Spinal cord (tissue), 10 donors: Measurements from ENCODE around the gene DCLK1. TPM values are rescaled to one million over a fixed set of nuclear protein-coding genes. Genes with fewer than 3 reads are reported as not detected.
A peak's percentile ranks its signal among the peaks of the same experiment; 100 is the strongest.
"Not testable (repeated sequence)": the region's sequence is repeated elsewhere in the genome, so short reads cannot be mapped to it uniquely, and the experiment has no call there.

Experiments used
- DNase-seq, 6 donors: peaks; one replicate each; pipeline versions ENCODE4 v3.0.0 to v3.0.0-alpha.2; 2013 to 2015; ENCODE audit warnings: low spot score in 6 of 6, low read depth in 4 of 6
- H3K27ac ChIP-seq: one replicate; pipeline ENCODE4 v1.5.1; 2013; ENCODE audit warnings: low read depth, low read length, control low read depth
- H3K27me3 ChIP-seq: one replicate; pipeline ENCODE4 v1.6.1; 2013; ENCODE audit warnings: low read length; ENCODE audit not compliant: control insufficient read depth, insufficient read depth
- H3K36me3 ChIP-seq: one replicate; pipeline ENCODE4 v1.6.1; 2013; ENCODE audit warnings: low read length; ENCODE audit not compliant: control insufficient read depth, insufficient read depth
- H3K4me1 ChIP-seq: one replicate; pipeline ENCODE4 v1.6.1; 2013; ENCODE audit warnings: low read length; ENCODE audit not compliant: control insufficient read depth, insufficient read depth
- H3K4me3 ChIP-seq: one replicate; pipeline ENCODE4 v1.5.1; 2013; ENCODE audit warnings: low read depth, low read length, control low read depth
- H3K9me3 ChIP-seq: one replicate; pipeline ENCODE4 v1.6.1; 2013; ENCODE audit warnings: low read length; ENCODE audit not compliant: control insufficient read depth, insufficient read depth
- WGBS: methylation state at CpG from one replicate; pipeline ENCODE4 v1.1.5; 2013; ENCODE audit warnings: missing lambda C conversion rate; ENCODE audit not compliant: insufficient coverage; 5-methylcytosine and 5-hydroxymethylcytosine counted together
- polyA plus RNA-seq, 2 donors: library from polyadenylated mRNA; unstranded; fragments of 120-200 nt; gene quantifications; one replicate each; pipeline ENCODE4 v1.2.1, GENCODE V29; 2013; ENCODE audit not compliant: insufficient read length in 2 of 2
- total RNA-seq, 2 donors: library from RNA; depleted of rRNA in 1 of 2; stranded (reverse); fragments of 120-200 nt in 1 of 2; fragments of >200 nt in 1 of 2; gene quantifications; one replicate each; pipeline versions ENCODE4 v1.2.3 to v1.2.4, GENCODE V29; 2013 to 2014
- donor health status: healthy.

The DCLK1 gene
- total and polyA plus RNA-seq, 4 donors = 112 to 239 (median 143) TPM

GRCh38 chr13:36114233-36114632 lies 16.9 kb downstream of the DCLK1 start:
- Histone ChIP-seq H3K27ac (no peak overlapping the region), H3K27me3 (no peaks in the 10 kb centered on the region), H3K36me3 (peaks cover 4% of the 10 kb centered on the region), H3K4me1 (no peaks in the 10 kb centered on the region), H3K9me3 (no peaks in the 10 kb centered on the region), H3K4me3 (no peak overlapping the region)
- 60% methylated on average over 1 of the region's 1 CpG for WGBS
- no peak for DNase-seq

GRCh38 chr13:36108954-36109353 lies 22.2 kb downstream of the DCLK1 start:
- no peak overlapping the region for H3K4me3 ChIP-seq
- peaks cover 4% of the 10 kb centered on the region for H3K36me3 ChIP-seq
- H3K27me3 ChIP-seq = no peaks in the 10 kb centered on the region
- peak in 2 of 6 donors; percentile 39 to 48 for DNase-seq
- no peaks in the 10 kb centered on the region for H3K9me3 ChIP-seq
- no peak overlapping the region for H3K27ac ChIP-seq
- H3K4me1 ChIP-seq = peaks cover 3% of the 10 kb centered on the region
- 14% methylated on average over 1 of the region's 2 CpGs for WGBS

- H3K36me3 ChIP-seq = peaks cover 4% of the 10 kb centered on the region
- peaks cover 3% of the 10 kb centered on the region for H3K4me1 ChIP-seq
- DNase-seq = peak in 1 of 6 donors; percentile 24
- no peak overlapping the region for H3K27ac ChIP-seq
- no peak overlapping the region for H3K4me3 ChIP-seq
- no peaks in the 10 kb centered on the region for H3K27me3 ChIP-seq
- WGBS = 55% methylated on average over 6 of the region's 7 CpGs
- no peaks in the 10 kb centered on the region for H3K9me3 ChIP-seq
Measured at GRCh38 chr13:36108342-36108741, 22.8 kb downstream of the DCLK1 start.

GRCh38 chr13:36107521-36107920 lies 23.7 kb downstream of the DCLK1 start:
- no CpG with 5 or more reads among the region's 1 CpG for WGBS
- Histone ChIP-seq H3K9me3 (no peaks in the 10 kb centered on the region), H3K4me1 (peaks cover 3% of the 10 kb centered on the region), H3K4me3 (no peak overlapping the region), H3K36me3 (peaks cover 8% of the 10 kb centered on the region), H3K27ac (no peak overlapping the region), H3K27me3 (no peaks in the 10 kb centered on the region)
- no peak for DNase-seq

DNA sequence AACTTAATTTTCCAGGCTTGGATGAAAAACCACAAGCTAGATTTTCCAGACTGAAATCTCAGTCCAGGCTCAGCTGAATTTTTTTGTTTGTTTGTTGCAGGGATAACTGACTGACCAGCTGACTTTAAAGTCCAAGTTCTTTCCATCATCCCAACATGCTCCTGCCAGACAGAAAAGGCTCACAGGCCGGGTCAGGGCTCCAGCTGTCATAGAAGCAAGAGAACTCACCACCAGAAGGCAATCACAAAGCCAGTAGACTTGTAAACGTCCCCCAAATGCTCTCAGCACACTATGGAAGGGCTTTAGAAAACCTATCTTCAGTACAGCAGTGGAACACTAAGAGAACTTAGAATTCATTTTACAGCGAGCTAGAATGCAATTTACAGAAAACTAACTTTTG lies 25.5 kb downstream of the DCLK1 start:
- Histone ChIP-seq H3K9me3 (no peaks in the 10 kb centered on the region), H3K27me3 (no peaks in the 10 kb centered on the region), H3K27ac (no peak overlapping the region), H3K36me3 (peaks cover 4% of the 10 kb centered on the region), H3K4me3 (no peak overlapping the region), H3K4me1 (peaks cover 7% of the 10 kb centered on the region)
- no peak for DNase-seq
- 68% methylated on average over 3 of the region's 3 CpGs for WGBS

DNA sequence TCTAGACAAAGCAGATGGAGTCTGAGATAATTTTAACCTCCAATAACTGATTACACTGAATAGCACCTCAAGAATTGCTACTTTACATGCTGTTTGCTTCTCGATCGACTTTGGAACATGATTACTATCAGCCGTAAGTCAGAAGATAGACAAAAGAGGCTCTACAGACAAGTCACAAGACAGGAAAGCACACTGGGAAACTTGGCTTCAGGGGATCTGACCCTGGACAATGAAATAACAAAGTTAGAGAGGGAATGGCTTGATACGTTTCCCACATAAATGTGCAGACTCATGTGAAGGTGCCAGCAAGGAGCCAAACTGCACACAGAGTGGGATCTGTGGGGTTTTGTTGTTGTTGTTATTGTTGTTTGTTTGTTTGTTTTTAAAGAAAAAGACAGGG lies 28.5 kb downstream of the DCLK1 start:
- 38% methylated on average over 4 of the region's 4 CpGs for WGBS

GRCh38 chr13:36101907-36102306 lies 29.3 kb downstream of the DCLK1 start:
- not testable (repeated sequence) for H3K27ac ChIP-seq

More for the DNA sequence above, 28.5 kb downstream of the DCLK1 start:
- H3K4me1 ChIP-seq = peaks cover 3% of the 10 kb centered on the region
- no peak overlapping the region for H3K4me3 ChIP-seq
- no peak for DNase-seq
- H3K27me3 ChIP-seq = no peaks in the 10 kb centered on the region
- H3K36me3 ChIP-seq = peaks cover 4% of the 10 kb centered on the region
- H3K9me3 ChIP-seq = no peaks in the 10 kb centered on the region
- no peak overlapping the region for H3K27ac ChIP-seq

GRCh38 chr13:36101157-36101556 lies 30.0 kb downstream of the DCLK1 start:
- H3K36me3 ChIP-seq = peaks cover 4% of the 10 kb centered on the region

More at GRCh38 chr13:36101907-36102306, 29.3 kb downstream of the DCLK1 start:
- H3K9me3 ChIP-seq, H3K27me3 ChIP-seq, H3K36me3 ChIP-seq, H3K4me1 ChIP-seq, DNase-seq, H3K4me3 ChIP-seq: not testable (repeated sequence)
- no CpG with 5 or more reads among the region's 5 CpGs for WGBS

DNA sequence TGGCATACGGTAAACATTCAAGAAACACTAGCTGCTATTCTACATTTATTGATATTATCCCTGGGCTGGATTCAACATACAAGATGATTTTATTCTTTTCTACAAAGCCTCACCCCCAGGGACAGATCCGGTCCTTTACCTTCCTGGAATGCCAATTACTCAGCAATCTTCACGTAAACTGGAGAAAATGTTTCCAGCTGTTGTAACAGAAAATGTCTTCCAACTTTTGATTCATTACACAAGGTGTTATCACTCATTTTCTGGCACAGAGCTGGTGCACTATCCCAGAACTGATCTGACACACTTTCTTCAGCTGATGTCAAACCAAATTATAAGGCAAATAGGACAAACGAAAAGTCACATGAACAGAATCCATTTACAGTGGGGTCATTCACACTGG lies 33.1 kb downstream of the DCLK1 start:
- Histone ChIP-seq H3K4me3 (no peak overlapping the region), H3K27ac (no peak overlapping the region), H3K4me1 (peaks cover 3% of the 10 kb centered on the region), H3K36me3 (peaks cover 3% of the 10 kb centered on the region), H3K9me3 (no peaks in the 10 kb centered on the region), H3K27me3 (no peaks in the 10 kb centered on the region)
- 53% methylated on average over 2 of the region's 4 CpGs for WGBS
- DNase-seq = no peak

More at GRCh38 chr13:36101157-36101556, 30.0 kb downstream of the DCLK1 start:
- Histone ChIP-seq H3K4me1 (peaks cover 3% of the 10 kb centered on the region), H3K4me3 (no peak overlapping the region), H3K27ac (no peak overlapping the region), H3K27me3 (no peaks in the 10 kb centered on the region), H3K9me3 (no peaks in the 10 kb centered on the region)
- 62% methylated on average over 9 of the region's 9 CpGs for WGBS
- DNase-seq = peak in 3 of 6 donors; percentile 15 to 87 (median 84)

GRCh38 chr13:36096461-36097416 lies 34.4 kb downstream of the DCLK1 start:
- Histone ChIP-seq H3K27me3 (no peaks in the 10 kb centered on the region), H3K9me3 (no peaks in the 10 kb centered on the region), H3K27ac (no peak overlapping the region), H3K4me3 (no peak overlapping the region), H3K36me3 (no peaks in the 10 kb centered on the region), H3K4me1 (peaks cover 3% of the 10 kb centered on the region)
- no CpG with 5 or more reads among the region's 5 CpGs for WGBS
- DNase-seq = no peak
